DND-41 (cell line): Measurements from ENCODE around the gene CALN1.

ENCODE experiments used
- ATAC-seq: fragments of 200-7000 bp; cut with Tn5 transposase; 3 replicates; pipeline ENCODE4 v1.9.1; 2021; ENCODE audit warnings: low read depth; ENCODE audit not compliant: insufficient read depth
- DNase-seq: peaks from one replicate; pipeline ENCODE4 v3.0.0-alpha.2; 2020
- H2AFZ ChIP-seq: 2 replicates; pipeline ENCODE4 v1.6.0; 2012; ENCODE audit warnings: low read depth, low read length
- H3K27ac ChIP-seq: 2 replicates; pipeline ENCODE4 v1.5.1; 2012; ENCODE audit warnings: low read length, inconsistent platforms
- H3K27me3 ChIP-seq: fragments of 200-600 bp; sonication (generic); 2 replicates; pipeline ENCODE4 v1.6.0; 2012; ENCODE audit warnings: low read length, mild to moderate bottlenecking, inconsistent platforms; ENCODE audit not compliant: insufficient read depth, poor library complexity
- H3K36me3 ChIP-seq: 2 replicates; pipeline ENCODE4 v1.5.1; 2012; ENCODE audit warnings: low read length, inconsistent platforms; ENCODE audit not compliant: insufficient read depth
- H3K4me1 ChIP-seq: 2 replicates; pipeline ENCODE4 v1.5.1; 2012; ENCODE audit warnings: mild to moderate bottlenecking, low read length; ENCODE audit not compliant: insufficient read depth
- H3K4me2 ChIP-seq: 2 replicates; pipeline ENCODE4 v1.6.0; 2012; ENCODE audit warnings: mild to moderate bottlenecking, moderate library complexity, low read length, inconsistent platforms; ENCODE audit not compliant: insufficient read depth
- H3K4me3 ChIP-seq, 2 experiments: fragments of 200-600 bp in 1 of 2; shearing (Covaris generic) in 1 of 2; 2 replicates each; pipeline ENCODE4 v1.5.1; 2012 to 2016; ENCODE audit warnings: inconsistent platforms in 2 of 2, low read length in 2 of 2, mild to moderate bottlenecking in 2 of 2, low read depth in 1 of 2, moderate library complexity in 1 of 2
- H3K79me2 ChIP-seq: 2 replicates; pipeline ENCODE4 v1.6.0; 2012; ENCODE audit warnings: low read length, inconsistent platforms; ENCODE audit not compliant: insufficient read depth
- H3K9ac ChIP-seq: 2 replicates; pipeline ENCODE4 v1.6.0; 2012; ENCODE audit warnings: low read depth, mild to moderate bottlenecking, inconsistent platforms, low read length, moderate library complexity
- H3K9me3 ChIP-seq: 2 replicates; pipeline ENCODE4 v1.5.1; 2012; ENCODE audit warnings: low read length, moderate library complexity, mild to moderate bottlenecking, inconsistent platforms; ENCODE audit not compliant: insufficient read depth, severe bottlenecking
- H4K20me1 ChIP-seq: 2 replicates; pipeline ENCODE4 v1.6.0; 2012; ENCODE audit warnings: low read length; ENCODE audit not compliant: insufficient read depth
- EZH2 ChIP-seq: IDR thresholded peaks from 3 replicates; pipeline ENCODE4 v1.6.1; 2012; ENCODE audit warnings: borderline replicate concordance, low read depth, mild to moderate bottlenecking, moderate library complexity, low read length, inconsistent platforms; ENCODE audit not compliant: severe bottlenecking
- TF ChIP-seq, protein P1 (sequence below): IDR thresholded peaks from 2 replicates; pipeline ENCODE4 v1.5.1; 2012; ENCODE audit warnings: borderline replicate concordance, low read length, moderate library complexity, mild to moderate bottlenecking; ENCODE audit not compliant: poor library complexity, severe bottlenecking; ENCODE audit errors: extremely low read depth

The CALN1 gene

DNA sequence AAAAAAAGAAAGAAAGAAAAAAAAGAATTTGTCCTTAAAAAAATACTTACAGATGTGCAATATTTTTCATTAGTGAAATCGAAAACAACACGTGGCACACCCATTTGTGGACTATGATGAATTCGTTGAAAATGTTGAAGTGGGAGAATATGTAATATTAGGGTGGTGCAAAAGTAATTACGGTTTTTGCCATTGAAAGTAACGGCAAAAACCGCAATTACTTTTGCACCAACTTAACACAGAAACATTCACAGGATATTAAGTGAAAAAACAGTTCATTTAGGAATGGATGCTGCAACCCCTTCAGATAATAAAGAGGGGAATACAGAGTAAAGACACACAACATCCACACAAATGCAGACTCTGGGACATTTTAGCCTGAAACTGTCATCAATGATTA lies 96.0 kb downstream of the CALN1 start:
- no peak for TF ChIP-seq EZH2
- TF ChIP-seq, protein P1, sequence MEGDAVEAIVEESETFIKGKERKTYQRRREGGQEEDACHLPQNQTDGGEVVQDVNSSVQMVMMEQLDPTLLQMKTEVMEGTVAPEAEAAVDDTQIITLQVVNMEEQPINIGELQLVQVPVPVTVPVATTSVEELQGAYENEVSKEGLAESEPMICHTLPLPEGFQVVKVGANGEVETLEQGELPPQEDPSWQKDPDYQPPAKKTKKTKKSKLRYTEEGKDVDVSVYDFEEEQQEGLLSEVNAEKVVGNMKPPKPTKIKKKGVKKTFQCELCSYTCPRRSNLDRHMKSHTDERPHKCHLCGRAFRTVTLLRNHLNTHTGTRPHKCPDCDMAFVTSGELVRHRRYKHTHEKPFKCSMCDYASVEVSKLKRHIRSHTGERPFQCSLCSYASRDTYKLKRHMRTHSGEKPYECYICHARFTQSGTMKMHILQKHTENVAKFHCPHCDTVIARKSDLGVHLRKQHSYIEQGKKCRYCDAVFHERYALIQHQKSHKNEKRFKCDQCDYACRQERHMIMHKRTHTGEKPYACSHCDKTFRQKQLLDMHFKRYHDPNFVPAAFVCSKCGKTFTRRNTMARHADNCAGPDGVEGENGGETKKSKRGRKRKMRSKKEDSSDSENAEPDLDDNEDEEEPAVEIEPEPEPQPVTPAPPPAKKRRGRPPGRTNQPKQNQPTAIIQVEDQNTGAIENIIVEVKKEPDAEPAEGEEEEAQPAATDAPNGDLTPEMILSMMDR = no peak
- no peak for ATAC-seq

DNA sequence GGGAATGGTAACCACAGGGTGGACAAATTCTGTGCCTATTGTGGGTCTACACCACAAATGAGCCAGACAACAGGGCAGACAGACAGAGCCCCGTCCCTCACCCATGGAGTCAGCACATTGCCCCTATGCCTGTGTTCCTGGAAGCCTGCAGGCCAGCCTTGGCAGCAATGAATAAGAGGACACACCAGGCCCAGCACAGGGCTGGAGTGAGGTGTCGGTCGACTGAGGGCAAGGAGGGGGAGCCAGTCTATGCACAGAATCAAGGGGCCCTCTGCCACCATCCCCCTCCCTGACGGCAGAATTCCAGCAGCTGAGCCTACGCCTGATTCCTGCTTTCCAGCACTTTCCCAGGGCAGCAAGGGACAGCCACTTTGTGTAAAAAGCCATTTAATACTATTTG lies 98.2 kb downstream of the CALN1 start:
- DNase-seq (no peak), ATAC-seq (no peak)

More for the DNA sequence above, 96.0 kb downstream of the CALN1 start:
- Histone ChIP-seq H3K4me3 (no peak overlapping the region), H3K4me1 (no peaks in the 10 kb centered on the region), H3K4me2 (no peak overlapping the region), H3K27me3 (no peaks in the 10 kb centered on the region), H4K20me1 (no peaks in the 10 kb centered on the region), H3K27ac (no peak overlapping the region), H3K36me3 (no peaks in the 10 kb centered on the region), H3K9me3 (no peaks in the 10 kb centered on the region), H3K79me2 (no peaks in the 10 kb centered on the region), H2AFZ (no peak overlapping the region), H3K9ac (no peak overlapping the region)
- DNase-seq = no peak

DNA sequence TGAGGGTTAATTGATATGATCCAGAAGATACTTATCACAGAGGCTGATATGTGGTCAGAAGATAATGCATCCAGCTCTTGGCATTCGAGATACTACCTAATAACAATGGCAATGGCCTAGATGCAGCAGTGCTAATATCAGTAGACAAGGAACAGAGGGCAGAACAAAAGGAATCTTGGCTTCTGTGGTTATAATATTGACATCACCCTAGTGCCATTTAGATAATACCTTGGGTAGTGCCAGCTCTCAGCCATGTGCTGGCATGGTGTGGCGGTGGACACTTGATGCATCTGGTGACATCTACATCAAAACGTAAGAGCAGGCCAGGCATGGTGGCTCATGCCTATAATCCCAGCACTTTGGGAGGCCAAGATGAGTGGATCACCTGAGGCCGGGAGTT lies 101.8 kb downstream of the CALN1 start:
- Histone ChIP-seq H2AFZ (no peak overlapping the region), H3K79me2 (no peaks in the 10 kb centered on the region), H4K20me1 (no peaks in the 10 kb centered on the region), H3K9me3 (no peaks in the 10 kb centered on the region), H3K36me3 (no peaks in the 10 kb centered on the region), H3K27ac (no peak overlapping the region), H3K4me2 (no peak overlapping the region), H3K4me3 (no peak overlapping the region), H3K9ac (no peak overlapping the region), H3K4me1 (no peaks in the 10 kb centered on the region), H3K27me3 (no peaks in the 10 kb centered on the region)
- no peak for ATAC-seq
- TF ChIP-seq, protein P1 = no peak
- no peak for TF ChIP-seq EZH2
- DNase-seq = no peak

More for the DNA sequence above, 98.2 kb downstream of the CALN1 start:
- Histone ChIP-seq H3K27ac (no peak overlapping the region), H3K27me3 (no peaks in the 10 kb centered on the region), H3K36me3 (no peaks in the 10 kb centered on the region), H4K20me1 (no peaks in the 10 kb centered on the region), H3K4me1 (no peaks in the 10 kb centered on the region), H3K79me2 (no peaks in the 10 kb centered on the region), H3K4me2 (no peak overlapping the region), H3K9ac (no peak overlapping the region), H2AFZ (no peak overlapping the region), H3K9me3 (no peaks in the 10 kb centered on the region), H3K4me3 (no peak overlapping the region)
- TF ChIP-seq, protein P1 = no peak
- no peak for TF ChIP-seq EZH2

DNA sequence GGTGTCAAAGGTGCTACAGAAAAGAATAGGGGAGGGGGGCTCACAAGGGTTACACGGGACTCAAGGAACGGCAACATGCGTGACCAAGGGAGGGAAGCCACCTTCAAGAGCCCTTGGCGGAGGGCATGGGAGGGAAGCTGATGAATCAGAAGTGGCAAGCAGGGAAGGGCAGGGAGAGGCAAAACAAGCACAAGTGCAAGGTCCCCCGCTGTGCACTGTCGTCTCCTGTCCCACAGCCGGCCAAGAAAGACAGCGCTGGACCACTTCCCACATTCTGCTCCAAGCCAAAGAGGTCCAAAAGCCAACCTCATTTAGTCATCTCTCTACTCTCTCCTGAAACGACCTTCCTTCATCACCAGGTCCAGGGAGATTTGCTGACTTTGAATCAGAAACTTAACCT lies 102.7 kb downstream of the CALN1 start:
- no peak for TF ChIP-seq EZH2
- TF ChIP-seq, protein P1 = no peak
- H3K27me3 ChIP-seq = no peaks in the 10 kb centered on the region
- no peaks in the 10 kb centered on the region for H3K4me1 ChIP-seq

More for the DNA sequence above, 102.7 kb downstream of the CALN1 start:
- no peak overlapping the region for H3K4me3 ChIP-seq
- H4K20me1 ChIP-seq = no peaks in the 10 kb centered on the region
- no peak for ATAC-seq
- H3K9ac ChIP-seq = no peak overlapping the region
- H3K27ac ChIP-seq = no peak overlapping the region
- H3K79me2 ChIP-seq = no peaks in the 10 kb centered on the region
- H3K4me2 ChIP-seq = no peak overlapping the region
- no peaks in the 10 kb centered on the region for H3K36me3 ChIP-seq
- H3K9me3 ChIP-seq = no peaks in the 10 kb centered on the region
- DNase-seq = no peak
- H2AFZ ChIP-seq = no peak overlapping the region
